ENCODE measurements around the gene PMM1.

PMM1 gene

DNA sequence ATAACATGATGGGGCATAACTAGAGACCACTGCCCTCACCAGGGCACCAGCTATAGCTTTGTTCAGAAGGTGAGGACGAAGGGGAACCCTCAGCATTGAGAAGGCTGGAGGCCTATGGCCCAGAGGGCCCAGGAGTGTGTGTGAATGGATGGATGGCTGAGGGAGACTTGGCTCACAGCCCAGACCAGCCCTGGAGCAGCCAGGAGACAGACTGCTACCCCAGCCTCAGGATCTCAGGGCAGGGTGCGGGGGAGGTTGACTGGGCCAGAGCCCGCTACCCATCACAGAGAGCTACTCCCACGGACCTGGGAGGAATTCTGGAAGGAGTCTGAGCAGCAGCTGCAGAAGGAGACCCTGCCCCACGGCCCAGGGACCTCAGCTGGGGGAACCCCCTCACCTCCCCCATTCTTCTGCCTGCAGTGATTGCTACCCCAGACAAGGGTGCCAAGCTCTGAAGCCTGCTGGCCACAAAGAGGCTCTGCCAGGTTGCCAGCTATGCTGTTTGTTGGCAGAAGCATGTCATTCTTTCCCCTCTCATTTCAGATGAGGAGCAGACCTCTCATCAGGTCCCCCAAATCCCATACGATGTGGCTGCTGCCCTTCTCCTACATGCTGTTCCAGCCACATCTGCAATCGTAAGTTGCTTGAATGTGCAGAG is 34.2 kb downstream of the PMM1 start:
- Histone ChIP-seq H3K4me3 (replicated peaks; ENCODE audit: insufficient read depth, low read length) (no peak overlapping the region), H3K27ac (replicated peaks) (no peak overlapping the region), H3K27me3 (ENCODE audit: insufficient read depth, poor library complexity, severe bottlenecking) (peaks cover 12% of the 10 kb centered on the region)
- TF ChIP-seq CTCF (IDR thresholded peaks at IDR 0.05; ENCODE audit: insufficient read depth, low read length) = no peak
- TF ChIP-seq GABPA (IDR thresholded peaks at IDR 0.05; ENCODE audit: low read depth) = no peak
- no peak for TF ChIP-seq SPI1 (IDR thresholded peaks at IDR 0.05; ENCODE audit: borderline replicate concordance, low read depth)
- TF ChIP-seq, protein P1, sequence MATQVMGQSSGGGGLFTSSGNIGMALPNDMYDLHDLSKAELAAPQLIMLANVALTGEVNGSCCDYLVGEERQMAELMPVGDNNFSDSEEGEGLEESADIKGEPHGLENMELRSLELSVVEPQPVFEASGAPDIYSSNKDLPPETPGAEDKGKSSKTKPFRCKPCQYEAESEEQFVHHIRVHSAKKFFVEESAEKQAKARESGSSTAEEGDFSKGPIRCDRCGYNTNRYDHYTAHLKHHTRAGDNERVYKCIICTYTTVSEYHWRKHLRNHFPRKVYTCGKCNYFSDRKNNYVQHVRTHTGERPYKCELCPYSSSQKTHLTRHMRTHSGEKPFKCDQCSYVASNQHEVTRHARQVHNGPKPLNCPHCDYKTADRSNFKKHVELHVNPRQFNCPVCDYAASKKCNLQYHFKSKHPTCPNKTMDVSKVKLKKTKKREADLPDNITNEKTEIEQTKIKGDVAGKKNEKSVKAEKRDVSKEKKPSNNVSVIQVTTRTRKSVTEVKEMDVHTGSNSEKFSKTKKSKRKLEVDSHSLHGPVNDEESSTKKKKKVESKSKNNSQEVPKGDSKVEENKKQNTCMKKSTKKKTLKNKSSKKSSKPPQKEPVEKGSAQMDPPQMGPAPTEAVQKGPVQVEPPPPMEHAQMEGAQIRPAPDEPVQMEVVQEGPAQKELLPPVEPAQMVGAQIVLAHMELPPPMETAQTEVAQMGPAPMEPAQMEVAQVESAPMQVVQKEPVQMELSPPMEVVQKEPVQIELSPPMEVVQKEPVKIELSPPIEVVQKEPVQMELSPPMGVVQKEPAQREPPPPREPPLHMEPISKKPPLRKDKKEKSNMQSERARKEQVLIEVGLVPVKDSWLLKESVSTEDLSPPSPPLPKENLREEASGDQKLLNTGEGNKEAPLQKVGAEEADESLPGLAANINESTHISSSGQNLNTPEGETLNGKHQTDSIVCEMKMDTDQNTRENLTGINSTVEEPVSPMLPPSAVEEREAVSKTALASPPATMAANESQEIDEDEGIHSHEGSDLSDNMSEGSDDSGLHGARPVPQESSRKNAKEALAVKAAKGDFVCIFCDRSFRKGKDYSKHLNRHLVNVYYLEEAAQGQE (IDR thresholded peaks at IDR 0.05; ENCODE audit: insufficient replicate concordance, low read depth) = no peak
- no peak for TF ChIP-seq POLR2AphosphoS5 (IDR thresholded peaks at IDR 0.05; ENCODE audit: low read depth)
- no peak for DNase-seq (ENCODE audit: low read depth in 1 of 2, low spot score in 1 of 2)

- Histone ChIP-seq H3K27ac (replicated peaks) (no peak overlapping the region), H3K4me3 (replicated peaks; ENCODE audit: insufficient read depth, low read length) (no peak overlapping the region), H3K27me3 (ENCODE audit: insufficient read depth, poor library complexity, severe bottlenecking) (no peaks in the 10 kb centered on the region)
- no peak for TF ChIP-seq POLR2AphosphoS5 (IDR thresholded peaks at IDR 0.05; ENCODE audit: low read depth)
- no peak for TF ChIP-seq SPI1 (IDR thresholded peaks at IDR 0.05; ENCODE audit: borderline replicate concordance, low read depth)
- TF ChIP-seq CTCF (IDR thresholded peaks at IDR 0.05; ENCODE audit: insufficient read depth, low read length) = no peak
- TF ChIP-seq GABPA (IDR thresholded peaks at IDR 0.05; ENCODE audit: low read depth) = no peak
- DNase-seq (ENCODE audit: low read depth in 1 of 2, low spot score in 1 of 2) = no peak
Measured at GRCh38 chr22:41551877-41552582, 37.6 kb downstream of the PMM1 start.

DNA sequence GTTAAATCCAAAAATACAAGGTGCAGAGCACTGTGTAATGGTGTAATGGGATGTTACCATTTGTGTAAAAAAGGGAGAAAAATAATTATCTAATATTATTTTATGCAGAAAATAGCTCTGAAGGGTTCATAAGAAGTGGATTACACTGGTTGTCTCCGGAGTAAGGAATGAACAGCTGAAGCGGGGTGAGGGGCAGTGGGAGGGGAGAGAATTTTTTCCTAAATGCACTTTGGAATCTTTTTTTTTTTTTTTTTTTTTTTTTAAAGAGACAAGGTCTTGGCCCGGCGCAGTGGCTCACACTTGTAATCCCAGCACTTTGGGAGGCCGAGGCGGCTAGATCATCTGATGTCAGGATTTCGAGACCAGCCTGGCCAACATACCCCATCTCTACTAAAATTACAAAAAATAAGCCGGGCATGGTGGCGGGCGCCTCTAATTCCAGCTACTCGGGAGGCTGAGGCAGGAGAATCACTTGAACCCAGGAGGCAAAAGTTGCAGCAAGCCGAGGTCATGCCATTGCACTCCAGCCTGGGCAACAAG is 38.6 kb downstream of the PMM1 start:
- Histone ChIP-seq H3K27ac (replicated peaks) (no peak overlapping the region), H3K27me3 (ENCODE audit: insufficient read depth, poor library complexity, severe bottlenecking) (no peaks in the 10 kb centered on the region), H3K4me3 (replicated peaks; ENCODE audit: insufficient read depth, low read length) (no peak overlapping the region)
- TF ChIP-seq POLR2AphosphoS5 (IDR thresholded peaks at IDR 0.05; ENCODE audit: low read depth) (no peak), CTCF (IDR thresholded peaks at IDR 0.05; ENCODE audit: insufficient read depth, low read length) (no peak), SPI1 (IDR thresholded peaks at IDR 0.05; ENCODE audit: borderline replicate concordance, low read depth) (no peak), GABPA (IDR thresholded peaks at IDR 0.05; ENCODE audit: low read depth) (no peak)
- TF ChIP-seq, protein P1 (IDR thresholded peaks at IDR 0.05; ENCODE audit: insufficient replicate concordance, low read depth) = no peak
- DNase-seq (ENCODE audit: low read depth in 1 of 2, low spot score in 1 of 2) = no peak
